ENCODE measurements around the gene EHF.

EHF gene

DNA sequence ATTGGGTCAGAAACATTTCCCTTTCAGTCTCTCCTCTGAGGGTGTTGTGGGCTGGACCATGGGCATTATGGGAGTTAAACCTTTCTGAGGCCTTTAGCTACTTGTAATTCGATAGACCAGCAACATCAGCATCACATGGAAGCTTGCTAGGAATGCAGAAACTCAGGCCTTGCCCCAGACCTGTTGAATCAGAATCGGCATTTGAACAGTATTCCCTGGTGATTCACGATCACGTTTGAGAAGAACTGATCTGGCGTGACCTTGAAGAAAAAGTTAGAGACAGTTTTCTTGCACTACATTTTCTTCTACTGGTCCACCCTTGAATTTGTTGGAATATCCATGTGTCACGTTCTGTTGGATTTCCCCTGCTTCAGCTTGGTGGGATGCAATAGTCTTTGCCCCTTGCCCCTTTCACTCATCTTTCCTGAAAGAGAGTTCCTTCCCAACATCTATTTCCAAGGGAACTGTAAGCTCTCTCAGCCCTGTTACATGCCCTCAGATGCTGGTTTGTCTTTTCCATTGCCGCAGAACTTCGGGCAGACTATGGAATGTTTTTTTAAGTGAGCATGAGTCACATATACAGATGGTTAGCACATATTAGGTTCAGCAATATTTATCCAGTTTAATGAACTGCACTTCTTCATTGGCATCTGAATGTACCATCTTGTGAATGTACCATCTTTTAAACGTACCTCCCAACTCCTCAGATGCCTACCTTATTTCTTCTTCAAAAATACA lies 23.9 kb downstream of the EHF start:
- TF ChIP-seq ESRRG (CRISPR knock-in tag; IDR thresholded peaks at IDR 0.05) (no peak), TCF4 (CRISPR knock-in tag; IDR thresholded peaks at IDR 0.05; ENCODE audit: borderline replicate concordance) (no peak), ZFP3 (CRISPR knock-in tag; IDR thresholded peaks at IDR 0.05) (no peak), ZNF565 (CRISPR knock-in tag; conservative IDR thresholded peaks at IDR 0.05; ENCODE audit: low read depth) (no peak), ZFP30 (CRISPR knock-in tag; IDR thresholded peaks at IDR 0.05) (no peak), BACH2 (CRISPR knock-in tag; IDR thresholded peaks at IDR 0.05; ENCODE audit: borderline replicate concordance) (no peak)
- TF ChIP-seq, protein P1, sequence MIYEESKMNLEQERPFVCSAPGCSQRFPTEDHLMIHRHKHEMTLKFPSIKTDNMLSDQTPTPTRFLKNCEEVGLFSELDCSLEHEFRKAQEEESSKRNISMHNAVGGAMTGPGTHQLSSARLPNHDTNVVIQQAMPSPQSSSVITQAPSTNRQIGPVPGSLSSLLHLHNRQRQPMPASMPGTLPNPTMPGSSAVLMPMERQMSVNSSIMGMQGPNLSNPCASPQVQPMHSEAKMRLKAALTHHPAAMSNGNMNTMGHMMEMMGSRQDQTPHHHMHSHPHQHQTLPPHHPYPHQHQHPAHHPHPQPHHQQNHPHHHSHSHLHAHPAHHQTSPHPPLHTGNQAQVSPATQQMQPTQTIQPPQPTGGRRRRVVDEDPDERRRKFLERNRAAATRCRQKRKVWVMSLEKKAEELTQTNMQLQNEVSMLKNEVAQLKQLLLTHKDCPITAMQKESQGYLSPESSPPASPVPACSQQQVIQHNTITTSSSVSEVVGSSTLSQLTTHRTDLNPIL (CRISPR knock-in tag; IDR thresholded peaks at IDR 0.05; ENCODE audit: low read depth) = no peak
- TF ChIP-seq, protein P2, sequence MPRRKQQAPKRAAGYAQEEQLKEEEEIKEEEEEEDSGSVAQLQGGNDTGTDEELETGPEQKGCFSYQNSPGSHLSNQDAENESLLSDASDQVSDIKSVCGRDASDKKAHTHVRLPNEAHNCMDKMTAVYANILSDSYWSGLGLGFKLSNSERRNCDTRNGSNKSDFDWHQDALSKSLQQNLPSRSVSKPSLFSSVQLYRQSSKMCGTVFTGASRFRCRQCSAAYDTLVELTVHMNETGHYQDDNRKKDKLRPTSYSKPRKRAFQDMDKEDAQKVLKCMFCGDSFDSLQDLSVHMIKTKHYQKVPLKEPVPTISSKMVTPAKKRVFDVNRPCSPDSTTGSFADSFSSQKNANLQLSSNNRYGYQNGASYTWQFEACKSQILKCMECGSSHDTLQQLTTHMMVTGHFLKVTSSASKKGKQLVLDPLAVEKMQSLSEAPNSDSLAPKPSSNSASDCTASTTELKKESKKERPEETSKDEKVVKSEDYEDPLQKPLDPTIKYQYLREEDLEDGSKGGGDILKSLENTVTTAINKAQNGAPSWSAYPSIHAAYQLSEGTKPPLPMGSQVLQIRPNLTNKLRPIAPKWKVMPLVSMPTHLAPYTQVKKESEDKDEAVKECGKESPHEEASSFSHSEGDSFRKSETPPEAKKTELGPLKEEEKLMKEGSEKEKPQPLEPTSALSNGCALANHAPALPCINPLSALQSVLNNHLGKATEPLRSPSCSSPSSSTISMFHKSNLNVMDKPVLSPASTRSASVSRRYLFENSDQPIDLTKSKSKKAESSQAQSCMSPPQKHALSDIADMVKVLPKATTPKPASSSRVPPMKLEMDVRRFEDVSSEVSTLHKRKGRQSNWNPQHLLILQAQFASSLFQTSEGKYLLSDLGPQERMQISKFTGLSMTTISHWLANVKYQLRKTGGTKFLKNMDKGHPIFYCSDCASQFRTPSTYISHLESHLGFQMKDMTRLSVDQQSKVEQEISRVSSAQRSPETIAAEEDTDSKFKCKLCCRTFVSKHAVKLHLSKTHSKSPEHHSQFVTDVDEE (CRISPR knock-in tag; IDR thresholded peaks at IDR 0.05) = no peak
- TF ChIP-seq, protein P3, sequence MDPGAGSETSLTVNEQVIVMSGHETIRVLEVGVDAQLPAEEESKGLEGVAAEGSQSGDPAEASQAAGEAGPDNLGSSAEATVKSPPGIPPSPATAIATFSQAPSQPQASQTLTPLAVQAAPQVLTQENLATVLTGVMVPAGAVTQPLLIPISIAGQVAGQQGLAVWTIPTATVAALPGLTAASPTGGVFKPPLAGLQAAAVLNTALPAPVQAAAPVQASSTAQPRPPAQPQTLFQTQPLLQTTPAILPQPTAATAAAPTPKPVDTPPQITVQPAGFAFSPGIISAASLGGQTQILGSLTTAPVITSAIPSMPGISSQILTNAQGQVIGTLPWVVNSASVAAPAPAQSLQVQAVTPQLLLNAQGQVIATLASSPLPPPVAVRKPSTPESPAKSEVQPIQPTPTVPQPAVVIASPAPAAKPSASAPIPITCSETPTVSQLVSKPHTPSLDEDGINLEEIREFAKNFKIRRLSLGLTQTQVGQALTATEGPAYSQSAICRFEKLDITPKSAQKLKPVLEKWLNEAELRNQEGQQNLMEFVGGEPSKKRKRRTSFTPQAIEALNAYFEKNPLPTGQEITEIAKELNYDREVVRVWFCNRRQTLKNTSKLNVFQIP (CRISPR knock-in tag; IDR thresholded peaks at IDR 0.05; ENCODE audit: borderline replicate concordance, low read depth) = no peak
- no peak for ATAC-seq

DNA sequence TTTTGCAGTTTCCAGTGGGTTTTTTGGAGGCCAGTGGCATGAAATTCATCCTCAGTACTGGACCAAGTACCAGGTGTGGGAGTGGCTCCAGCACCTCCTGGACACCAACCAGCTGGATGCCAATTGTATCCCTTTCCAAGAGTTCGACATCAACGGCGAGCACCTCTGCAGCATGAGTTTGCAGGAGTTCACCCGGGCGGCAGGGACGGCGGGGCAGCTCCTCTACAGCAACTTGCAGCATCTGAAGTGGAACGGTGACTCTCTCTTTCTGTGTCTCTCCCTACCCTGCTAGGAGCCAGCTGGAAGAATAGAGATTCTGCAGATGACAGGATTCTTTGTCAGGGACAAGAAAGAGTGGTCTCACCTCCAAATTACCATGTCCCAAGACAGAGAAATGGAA lies 25.5 kb downstream of the EHF start:
- ATAC-seq = no peak
- TF ChIP-seq BACH2 (CRISPR knock-in tag; IDR thresholded peaks at IDR 0.05; ENCODE audit: borderline replicate concordance) (no peak), RARB (CRISPR knock-in tag; IDR thresholded peaks at IDR 0.05) (no peak), ARNTL (CRISPR knock-in tag; IDR thresholded peaks at IDR 0.05; ENCODE audit: borderline replicate concordance, low read depth) (no peak), ZC3H10 (CRISPR knock-in tag; IDR thresholded peaks at IDR 0.05) (no peak), OSR1 (CRISPR knock-in tag; IDR thresholded peaks at IDR 0.05) (no peak)
- TF ChIP-seq, protein P1 (CRISPR knock-in tag; IDR thresholded peaks at IDR 0.05; ENCODE audit: low read depth) = no peak

DNA sequence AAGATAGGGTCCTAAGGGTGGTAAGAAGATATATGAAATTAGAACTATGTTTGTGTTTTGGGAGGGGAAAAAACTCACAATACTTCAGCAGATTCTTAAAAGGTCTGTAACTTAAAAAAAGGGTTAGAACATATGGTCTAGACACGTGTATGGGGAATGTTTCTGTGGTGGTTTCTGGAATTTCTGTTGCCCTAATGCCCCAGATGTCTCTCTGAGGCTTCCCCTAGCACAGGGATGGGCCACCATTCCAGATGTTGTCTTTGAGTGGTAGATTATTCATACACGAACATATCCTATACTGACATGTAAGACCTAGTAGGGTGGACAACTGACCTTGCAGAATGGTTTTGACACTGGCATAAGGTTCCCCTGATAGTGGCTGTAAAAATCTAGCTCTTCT lies 26.2 kb downstream of the EHF start:
- TF ChIP-seq, protein P4, sequence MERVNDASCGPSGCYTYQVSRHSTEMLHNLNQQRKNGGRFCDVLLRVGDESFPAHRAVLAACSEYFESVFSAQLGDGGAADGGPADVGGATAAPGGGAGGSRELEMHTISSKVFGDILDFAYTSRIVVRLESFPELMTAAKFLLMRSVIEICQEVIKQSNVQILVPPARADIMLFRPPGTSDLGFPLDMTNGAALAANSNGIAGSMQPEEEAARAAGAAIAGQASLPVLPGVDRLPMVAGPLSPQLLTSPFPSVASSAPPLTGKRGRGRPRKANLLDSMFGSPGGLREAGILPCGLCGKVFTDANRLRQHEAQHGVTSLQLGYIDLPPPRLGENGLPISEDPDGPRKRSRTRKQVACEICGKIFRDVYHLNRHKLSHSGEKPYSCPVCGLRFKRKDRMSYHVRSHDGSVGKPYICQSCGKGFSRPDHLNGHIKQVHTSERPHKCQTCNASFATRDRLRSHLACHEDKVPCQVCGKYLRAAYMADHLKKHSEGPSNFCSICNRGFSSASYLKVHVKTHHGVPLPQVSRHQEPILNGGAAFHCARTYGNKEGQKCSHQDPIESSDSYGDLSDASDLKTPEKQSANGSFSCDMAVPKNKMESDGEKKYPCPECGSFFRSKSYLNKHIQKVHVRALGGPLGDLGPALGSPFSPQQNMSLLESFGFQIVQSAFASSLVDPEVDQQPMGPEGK (CRISPR knock-in tag; IDR thresholded peaks at IDR 0.05; ENCODE audit: borderline replicate concordance) = no peak
- no peak for ATAC-seq

DNA sequence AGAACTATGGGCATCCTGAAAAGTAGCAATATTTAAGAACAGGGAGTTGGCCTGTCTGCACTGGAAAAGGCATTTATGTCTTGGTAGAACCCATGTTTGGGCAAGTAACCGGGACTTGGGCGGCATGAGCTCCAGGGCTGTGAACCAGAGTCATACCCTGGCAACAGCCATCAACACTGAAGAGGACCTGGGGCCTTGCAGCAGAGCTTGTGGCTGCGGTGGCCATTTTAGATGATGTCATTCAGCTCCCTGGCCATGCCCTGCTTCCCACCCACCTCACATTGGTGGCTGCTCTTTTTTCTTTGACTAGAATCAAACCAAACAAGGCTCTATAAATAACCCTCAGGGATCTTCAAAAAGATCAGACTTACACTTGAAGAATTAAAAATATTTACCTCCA lies 26.6 kb downstream of the EHF start:
- ATAC-seq = no peak
- no peak for TF ChIP-seq TOX (CRISPR knock-in tag; IDR thresholded peaks at IDR 0.05; ENCODE audit: borderline replicate concordance)
- TF ChIP-seq ZNF70 (CRISPR knock-in tag; IDR thresholded peaks at IDR 0.05) = no peak
- TF ChIP-seq, protein P5, sequence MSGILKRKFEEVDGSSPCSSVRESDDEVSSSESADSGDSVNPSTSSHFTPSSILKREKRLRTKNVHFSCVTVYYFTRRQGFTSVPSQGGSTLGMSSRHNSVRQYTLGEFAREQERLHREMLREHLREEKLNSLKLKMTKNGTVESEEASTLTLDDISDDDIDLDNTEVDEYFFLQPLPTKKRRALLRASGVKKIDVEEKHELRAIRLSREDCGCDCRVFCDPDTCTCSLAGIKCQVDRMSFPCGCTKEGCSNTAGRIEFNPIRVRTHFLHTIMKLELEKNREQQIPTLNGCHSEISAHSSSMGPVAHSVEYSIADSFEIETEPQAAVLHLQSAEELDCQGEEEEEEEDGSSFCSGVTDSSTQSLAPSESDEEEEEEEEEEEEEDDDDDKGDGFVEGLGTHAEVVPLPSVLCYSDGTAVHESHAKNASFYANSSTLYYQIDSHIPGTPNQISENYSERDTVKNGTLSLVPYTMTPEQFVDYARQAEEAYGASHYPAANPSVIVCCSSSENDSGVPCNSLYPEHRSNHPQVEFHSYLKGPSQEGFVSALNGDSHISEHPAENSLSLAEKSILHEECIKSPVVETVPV (CRISPR knock-in tag; IDR thresholded peaks at IDR 0.05) = no peak
- no peak for TF ChIP-seq RARB (CRISPR knock-in tag; IDR thresholded peaks at IDR 0.05)
- no peak for TF ChIP-seq OSR1 (CRISPR knock-in tag; IDR thresholded peaks at IDR 0.05)
- TF ChIP-seq ISL1 (CRISPR knock-in tag; IDR thresholded peaks at IDR 0.05) = no peak
- TF ChIP-seq ZC3H10 (CRISPR knock-in tag; IDR thresholded peaks at IDR 0.05) = no peak
- TF ChIP-seq, protein P4 (CRISPR knock-in tag; IDR thresholded peaks at IDR 0.05; ENCODE audit: borderline replicate concordance) = no peak
- no peak for TF ChIP-seq BACH2 (CRISPR knock-in tag; IDR thresholded peaks at IDR 0.05; ENCODE audit: borderline replicate concordance)
- TF ChIP-seq ZFP3 (CRISPR knock-in tag; IDR thresholded peaks at IDR 0.05) = no peak
- TF ChIP-seq PPARA (CRISPR knock-in tag; IDR thresholded peaks at IDR 0.05; ENCODE audit: borderline replicate concordance) = no peak
- TF ChIP-seq, protein P1 (CRISPR knock-in tag; IDR thresholded peaks at IDR 0.05; ENCODE audit: low read depth) = no peak
- no peak for TF ChIP-seq SNAI2 (CRISPR knock-in tag; IDR thresholded peaks at IDR 0.05)
- no peak for TF ChIP-seq ZNF8 (CRISPR knock-in tag; IDR thresholded peaks at IDR 0.05)
